Thyroid gland (tissue), 4 donors: ENCODE measurements around the gene BMP8B. TPM values are rescaled to one million over a fixed set of nuclear protein-coding genes. Genes with fewer than 3 reads are reported as not detected.

Source experiments
- DNase-seq, 2 donors: peaks; one replicate each; pipeline ENCODE4 v3.0.0-alpha.2; 2019
- H3K27ac ChIP-seq, 3 donors: fragments of 200-600 bp; sonication (generic); 1 replicate in 2 of 3; 2 replicates in 1 of 3; pipeline ENCODE4 v1.5.1; 2016 to 2019; ENCODE audit warnings: mild to moderate bottlenecking in 1 of 3, moderate library complexity in 1 of 3
- H3K27me3 ChIP-seq: fragments of 200-600 bp; sonication (generic); one replicate; pipeline ENCODE4 v1.5.1; 2019
- H3K36me3 ChIP-seq, 2 donors: fragments of 200-600 bp; sonication (generic); one replicate each; pipeline ENCODE4 v1.5.1; 2016 to 2019
- H3K4me1 ChIP-seq, 2 donors: fragments of 200-600 bp; sonication (generic); one replicate each; pipeline ENCODE4 v1.5.1; 2017 to 2019
- H3K4me3 ChIP-seq, 3 donors: fragments of 200-600 bp; sonication (generic); replicated peaks in 1 of 3; 1 replicate in 2 of 3; 2 replicates in 1 of 3; pipeline ENCODE4 v1.5.1; 2016; ENCODE audit warnings: mild to moderate bottlenecking in 1 of 3
- H3K9me3 ChIP-seq: fragments of 200-600 bp; sonication (generic); one replicate; pipeline ENCODE4 v1.5.1; 2017
- CTCF ChIP-seq, 6 experiments: fragments of 200-600 bp in 3 of 6; fragments of 450-650 bp in 3 of 6; sonication (generic) in 3 of 6; IDR thresholded peaks; one replicate each; pipeline ENCODE4 v1.5.1; 2016 to 2019; ENCODE audit warnings: antibody characterized with exemption in 6 of 6, mild to moderate bottlenecking in 2 of 6, inconsistent platforms in 1 of 6, moderate library complexity in 1 of 6
- POLR2A ChIP-seq, 2 donors: fragments of 450-650 bp; IDR thresholded peaks; one replicate each; pipeline ENCODE4 v1.6.1; 2017; ENCODE audit warnings: antibody characterized with exemption in 2 of 2, mild to moderate bottlenecking in 2 of 2, moderate library complexity in 1 of 2
- WGBS, 2 donors: methylation state at CpG; one replicate each; pipeline ENCODE4 v1.1.5; 2017; 5-methylcytosine and 5-hydroxymethylcytosine counted together
- intact Hi-C: fragments of 100-400 bp; cut with DNase I; formaldehyde crosslinking; loops from one replicate; pipeline ENCODE4 v1.15.1; 2023
- total RNA-seq, 4 donors: library from RNA; depleted of rRNA; stranded (reverse); fragments of >200 nt; gene quantifications; one replicate each; pipeline ENCODE4 v1.2.3, GENCODE V29; 2016

BMP8B gene
- total RNA-seq, 4 donors from 2014 or later = 6.6 to 15.4 (median 8.1) TPM

DNA sequence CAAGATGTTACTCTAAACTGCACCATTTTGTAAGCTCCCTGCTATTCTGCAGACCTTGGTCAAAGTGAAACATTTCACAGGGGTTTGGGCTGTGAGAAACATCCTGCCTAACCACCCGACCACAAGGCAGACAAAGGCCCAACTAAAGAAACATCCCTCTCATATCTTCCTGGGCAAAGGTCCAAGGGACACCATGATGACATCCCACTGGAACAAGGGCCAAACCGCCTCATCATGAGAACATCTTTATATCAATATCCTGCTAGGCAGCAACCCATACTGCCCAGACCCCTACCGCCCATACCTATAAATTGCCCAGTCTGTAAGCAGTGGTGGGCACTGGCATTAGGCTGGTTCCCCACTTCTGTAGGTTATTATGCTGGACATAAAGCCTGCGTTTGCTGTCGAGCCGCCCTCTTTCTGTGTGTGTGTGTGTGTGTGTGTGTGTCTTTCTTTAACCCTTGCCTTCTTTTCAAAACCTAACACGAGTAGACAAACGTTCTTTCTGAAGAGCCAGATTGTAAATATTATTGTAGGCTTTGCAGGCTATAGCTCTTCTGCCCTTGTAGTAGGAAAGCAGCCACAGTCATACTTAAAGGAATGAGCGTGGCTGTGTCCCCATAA, 51.0 kb downstream of the BMP8B start:
- Histone ChIP-seq H3K27ac (no peak overlapping the region), H3K4me1 (peaks cover 6 to 20% of the 10 kb centered on the region in 2 donors), H3K9me3 (no peaks in the 10 kb centered on the region), H3K36me3 (peaks cover 0 to 5% of the 10 kb centered on the region in 2 donors), H3K27me3 (no peaks in the 10 kb centered on the region), H3K4me3 (no peak overlapping the region)
- TF ChIP-seq POLR2A (IDR thresholded peaks at IDR 0.05) = no peak
- no peak for TF ChIP-seq CTCF (IDR thresholded peaks at IDR 0.05)
- intact Hi-C loops = no loop called here
- 78 to 82% methylated on average over 8 to 9 of the region's 9 CpGs for WGBS, 2 donors
- DNase-seq = no peak

- H3K4me1 ChIP-seq = peaks cover 6 to 20% of the 10 kb centered on the region in 2 donors
- no peak for DNase-seq
- intact Hi-C loops = no loop called here
- 71 to 85% methylated on average over 3 of the region's 3 CpGs for WGBS, 2 donors
- H3K27ac ChIP-seq = no peak overlapping the region
- no peaks in the 10 kb centered on the region for H3K9me3 ChIP-seq
- H3K27me3 ChIP-seq = no peaks in the 10 kb centered on the region
- H3K36me3 ChIP-seq = no peaks in the 10 kb centered on the region
- no peak overlapping the region for H3K4me3 ChIP-seq
- TF ChIP-seq POLR2A (IDR thresholded peaks at IDR 0.05) (no peak), CTCF (IDR thresholded peaks at IDR 0.05) (no peak)
Measured at GRCh38 chr1:39735731-39736130, 52.9 kb downstream of the BMP8B start.

DNA sequence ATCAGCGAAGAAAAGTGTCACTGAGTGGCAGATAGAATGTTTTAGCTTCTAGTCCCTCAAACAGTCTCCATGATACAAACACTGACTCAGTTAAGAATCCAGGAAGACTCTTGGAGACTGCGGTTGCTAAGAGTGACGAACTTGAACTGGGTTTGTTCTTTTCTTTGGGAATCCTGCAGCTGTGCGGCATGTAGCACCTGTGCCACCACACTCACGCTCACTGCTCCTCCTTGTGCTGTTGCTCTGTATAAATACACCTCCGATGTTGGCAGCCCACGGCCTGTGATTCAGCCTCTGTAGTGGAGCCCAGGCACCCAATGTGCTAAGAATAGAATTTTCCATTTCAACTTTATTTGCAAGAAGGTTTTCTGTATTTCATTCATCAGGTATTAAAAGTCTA, 55.5 kb downstream of the BMP8B start:
- peaks cover 5% of the 10 kb centered on the region for H3K27me3 ChIP-seq
- WGBS, 2 donors = 40 to 49% methylated on average over 7 of the region's 7 CpGs
- no peaks in the 10 kb centered on the region for H3K36me3 ChIP-seq
- no peak overlapping the region for H3K27ac ChIP-seq
- peaks cover 0 to 6% of the 10 kb centered on the region in 2 donors for H3K4me1 ChIP-seq
- intact Hi-C loops = no loop called here
- H3K9me3 ChIP-seq = no peaks in the 10 kb centered on the region
- peak; percentile 65 to 73 for DNase-seq
- TF ChIP-seq CTCF (IDR thresholded peaks at IDR 0.05) (no peak), POLR2A (IDR thresholded peaks at IDR 0.05) (no peak)
- H3K4me3 ChIP-seq = no peak overlapping the region

GRCh38 chr1:39732730-39733129, 55.9 kb downstream of the BMP8B start:
- 22 to 24% methylated on average over 3 of the region's 3 CpGs for WGBS, 2 donors
- Histone ChIP-seq H3K27ac (no peak overlapping the region), H3K4me1 (peaks cover 0 to 6% of the 10 kb centered on the region in 2 donors), H3K4me3 (no peak overlapping the region), H3K27me3 (peaks cover 10% of the 10 kb centered on the region), H3K36me3 (no peaks in the 10 kb centered on the region), H3K9me3 (no peaks in the 10 kb centered on the region)
- DNase-seq = no peak
- intact Hi-C loops = no loop called here
- no peak for TF ChIP-seq CTCF (IDR thresholded peaks at IDR 0.05)
- no peak for TF ChIP-seq POLR2A (IDR thresholded peaks at IDR 0.05)

DNA sequence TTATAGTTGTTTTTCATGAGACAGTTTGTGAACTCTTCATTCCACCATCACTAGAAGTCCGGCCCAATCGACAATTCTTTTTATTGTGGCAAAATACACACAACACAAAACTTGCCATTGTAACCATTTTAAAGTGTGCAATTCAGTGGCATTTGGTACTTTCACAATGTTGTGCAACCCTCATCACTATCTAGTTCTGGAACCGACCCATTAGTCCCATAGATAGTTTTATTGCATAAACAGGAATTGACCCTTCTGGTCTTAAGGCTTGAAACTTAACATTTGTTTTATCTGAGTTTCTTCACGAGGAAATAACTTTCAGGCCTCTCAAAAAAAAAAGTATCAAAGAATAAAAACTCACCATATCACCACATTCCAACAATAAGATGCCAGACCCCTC, 58.8 kb downstream of the BMP8B start:
- Histone ChIP-seq H3K36me3 (no peaks in the 10 kb centered on the region), H3K27ac (no peak overlapping the region), H3K27me3 (peaks cover 13% of the 10 kb centered on the region), H3K4me1 (peaks cover 0 to 6% of the 10 kb centered on the region in 2 donors), H3K4me3 (no peak overlapping the region), H3K9me3 (no peaks in the 10 kb centered on the region)
- DNase-seq = no peak
- 56 to 66% methylated on average over 3 to 4 of the region's 4 CpGs for WGBS, 2 donors
- intact Hi-C loops = no loop called here
- TF ChIP-seq CTCF (IDR thresholded peaks at IDR 0.05) (no peak), POLR2A (IDR thresholded peaks at IDR 0.05) (no peak)
